IPS-18c (cell line): ENCODE results near the gene TOM1L1.

ENCODE experiments used
- H3K4me3 ChIP-seq: 2 replicates; pipeline ENCODE4 v1.7.0; 2013; ENCODE audit warnings: low read depth, mild to moderate bottlenecking, low read length, moderate library complexity; ENCODE audit not compliant: insufficient read depth
- H3K9me3 ChIP-seq: one replicate; pipeline ENCODE4 v1.6.1; 2013; ENCODE audit warnings: mild to moderate bottlenecking, low read length, moderate library complexity; ENCODE audit not compliant: control insufficient read depth, insufficient read depth

Gene TOM1L1

GRCh38 chr17:54927525-54927924, 26.9 kb downstream of the TOM1L1 start:
- H3K9me3 ChIP-seq, result no peaks in the 10 kb centered on the region
- H3K4me3 ChIP-seq, result no peak overlapping the region

DNA sequence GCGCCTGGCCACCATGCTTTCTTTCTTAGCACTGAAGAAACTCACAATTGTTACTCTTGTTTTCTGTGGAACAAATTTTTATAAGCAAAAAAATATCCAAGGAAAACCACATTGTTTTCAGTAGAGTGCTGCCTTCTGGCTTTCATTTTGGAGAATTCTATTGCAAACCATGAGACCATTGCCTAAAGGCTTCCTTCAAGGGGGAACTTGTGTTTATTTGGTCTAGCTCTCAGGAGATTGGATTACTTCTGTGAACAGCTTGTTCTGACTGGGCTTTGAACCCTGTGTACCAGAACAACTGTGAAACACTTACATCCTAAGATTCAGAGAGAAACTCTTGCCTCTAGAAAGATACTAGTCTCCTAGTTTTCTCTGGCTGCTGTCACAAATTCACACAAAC, 32.1 kb downstream of the TOM1L1 start:
- H3K9me3 ChIP-seq, result no peaks in the 10 kb centered on the region
- H3K4me3 ChIP-seq, result no peak overlapping the region

DNA sequence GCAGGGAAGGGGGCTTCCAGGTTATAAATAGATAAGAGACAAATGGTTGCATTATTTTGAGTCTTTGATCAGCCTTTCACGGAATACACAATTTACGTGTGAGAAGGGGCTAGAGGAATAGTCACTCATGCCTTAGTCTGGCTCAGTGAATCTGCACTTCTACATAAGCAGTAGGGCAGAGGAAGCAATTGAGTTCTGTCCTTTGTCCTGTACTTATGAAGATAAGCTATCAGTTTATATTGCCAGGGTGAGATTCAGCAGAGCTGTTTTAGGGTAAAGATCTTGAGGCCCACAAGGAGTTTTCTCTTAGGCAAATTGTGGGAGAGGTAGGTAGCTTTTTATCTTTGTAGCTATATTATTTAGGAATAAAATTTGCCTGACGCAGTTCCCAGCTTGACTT, 33.3 kb downstream of the TOM1L1 start:
- H3K9me3 ChIP-seq, result no peaks in the 10 kb centered on the region
- no peak overlapping the region for H3K4me3 ChIP-seq

DNA sequence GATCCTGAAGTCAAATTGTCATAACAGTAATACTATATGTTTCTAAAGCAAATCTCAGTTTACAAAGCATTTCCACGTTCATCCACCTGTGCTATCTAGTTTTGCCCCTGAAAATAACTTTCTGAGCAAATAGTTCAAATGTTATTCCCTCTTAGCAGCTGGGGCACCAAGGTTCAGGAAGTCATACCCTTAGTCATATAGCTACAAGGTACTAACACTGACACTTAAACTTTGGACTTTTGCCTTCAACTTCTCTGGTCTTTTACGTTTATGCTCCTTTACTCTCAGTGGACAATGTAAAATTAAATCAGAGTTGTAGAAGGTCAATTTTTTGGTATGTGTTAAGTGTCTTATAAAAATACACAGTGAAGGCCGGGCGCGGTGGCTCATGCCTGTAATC, 34.8 kb downstream of the TOM1L1 start:
- H3K4me3 ChIP-seq, result no peak overlapping the region
- H3K9me3 ChIP-seq, result no peaks in the 10 kb centered on the region

DNA sequence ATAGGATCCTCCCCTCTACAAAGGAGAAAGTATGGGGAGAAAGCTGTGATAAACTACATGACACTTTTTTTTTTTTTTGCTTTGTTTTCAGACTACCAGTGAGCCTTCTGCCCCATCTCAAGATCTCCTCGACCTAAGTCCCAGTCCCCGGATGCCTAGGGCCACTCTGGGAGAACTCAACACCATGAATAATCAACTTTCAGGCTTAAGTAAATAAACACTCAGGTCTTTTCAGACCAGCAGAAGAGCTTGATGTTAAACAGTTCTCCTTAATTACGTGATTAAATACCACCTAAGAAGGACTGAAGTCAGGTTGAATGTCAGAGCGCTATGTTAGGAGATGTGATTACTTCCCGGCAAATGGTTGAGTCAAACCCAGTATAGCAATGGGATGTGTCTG, 36.4 kb downstream of the TOM1L1 start:
- H3K9me3 ChIP-seq, result no peaks in the 10 kb centered on the region
- H3K4me3 ChIP-seq, result no peak overlapping the region

- H3K4me3 ChIP-seq, result no peak overlapping the region
Measured at GRCh38 chr17:54937426-54937825, 36.8 kb downstream of the TOM1L1 start.

DNA sequence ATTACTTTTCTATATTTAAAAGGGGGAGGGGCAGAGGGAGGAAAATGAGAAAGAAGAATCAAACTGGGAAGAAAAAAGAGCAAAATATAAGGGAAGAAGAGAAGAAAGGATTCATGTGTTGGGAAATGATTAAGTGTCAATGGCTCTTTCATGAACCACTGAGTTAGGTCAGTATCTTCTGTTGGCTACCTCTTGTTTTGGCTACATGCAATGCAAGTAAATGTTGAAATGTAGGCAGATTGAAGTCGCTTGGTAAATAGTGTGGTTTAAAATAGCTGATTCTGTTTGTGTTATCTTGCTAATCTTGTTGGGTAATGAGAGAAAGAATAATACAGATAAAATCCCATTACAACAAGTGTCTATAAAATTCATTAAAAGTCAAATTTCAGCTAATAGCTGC, 40.6 kb downstream of the TOM1L1 start:
- no peaks in the 10 kb centered on the region for H3K9me3 ChIP-seq
- H3K4me3 ChIP-seq, result no peak overlapping the region

More at GRCh38 chr17:54937426-54937825, 36.8 kb downstream of the TOM1L1 start:
- no peaks in the 10 kb centered on the region for H3K9me3 ChIP-seq

- Histone ChIP-seq H3K4me3 (no peak overlapping the region), H3K9me3 (no peaks in the 10 kb centered on the region)
Measured at GRCh38 chr17:54944796-54945195, 44.1 kb downstream of the TOM1L1 start.

GRCh38 chr17:54945231-54945630, 44.6 kb downstream of the TOM1L1 start:
- Histone ChIP-seq H3K9me3 (no peaks in the 10 kb centered on the region), H3K4me3 (no peak overlapping the region)

- H3K9me3 ChIP-seq, result no peaks in the 10 kb centered on the region
- no peak overlapping the region for H3K4me3 ChIP-seq
Measured at GRCh38 chr17:54945671-54946070, 45.0 kb downstream of the TOM1L1 start.

DNA sequence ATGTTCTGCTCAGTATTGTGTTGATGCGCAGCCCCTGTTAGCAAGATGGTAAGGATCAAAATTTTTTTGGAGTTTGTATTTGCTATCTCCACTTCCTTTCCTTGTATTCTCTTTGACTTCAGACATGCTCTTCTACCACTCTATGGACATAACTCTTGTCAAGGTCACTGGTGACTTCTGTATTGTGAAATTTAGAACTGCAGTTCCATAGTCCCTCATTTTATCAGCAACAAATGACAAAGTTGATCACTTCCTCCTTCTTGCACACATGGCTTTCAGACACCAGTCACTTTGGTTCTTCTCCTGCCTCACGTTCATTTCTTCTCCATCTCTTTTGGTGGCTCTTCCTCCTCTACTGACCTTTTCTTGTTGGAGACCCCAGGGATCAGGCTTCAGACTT, 46.7 kb downstream of the TOM1L1 start:
- no peaks in the 10 kb centered on the region for H3K9me3 ChIP-seq
- no peak overlapping the region for H3K4me3 ChIP-seq

- H3K9me3 ChIP-seq, result no peaks in the 10 kb centered on the region
- no peak overlapping the region for H3K4me3 ChIP-seq
Measured at GRCh38 chr17:54948380-54948779, 47.7 kb downstream of the TOM1L1 start.

- H3K9me3 ChIP-seq, result no peaks in the 10 kb centered on the region
- H3K4me3 ChIP-seq, result no peak overlapping the region
Measured at GRCh38 chr17:54950116-54950515, 49.5 kb downstream of the TOM1L1 start.

GRCh38 chr17:54951286-54951685, 50.6 kb downstream of the TOM1L1 start:
- Histone ChIP-seq H3K4me3 (no peak overlapping the region), H3K9me3 (no peaks in the 10 kb centered on the region)

DNA sequence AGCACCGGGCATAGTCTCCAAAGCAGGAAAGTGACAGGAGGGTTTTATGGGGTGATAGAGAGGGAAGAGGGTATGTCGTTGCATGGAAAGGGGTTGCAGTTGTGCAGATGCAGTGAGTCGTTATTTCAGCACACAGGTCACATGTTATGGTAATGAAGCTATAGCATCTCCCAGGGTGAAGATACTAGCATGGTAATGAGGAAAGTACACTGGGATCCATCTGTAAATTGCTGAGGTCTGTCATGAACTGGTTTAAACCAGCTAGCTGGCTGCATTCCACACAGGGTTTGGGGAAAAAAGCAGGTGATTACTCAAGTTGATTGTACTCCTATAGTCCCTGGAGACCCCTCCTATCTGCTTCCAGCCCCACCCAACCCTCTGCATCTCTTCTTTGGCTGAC, 56.1 kb downstream of the TOM1L1 start:
- Histone ChIP-seq H3K4me3 (no peak overlapping the region), H3K9me3 (no peaks in the 10 kb centered on the region)

GRCh38 chr17:54967621-54968261, 67.1 kb downstream of the TOM1L1 start:
- H3K4me3 ChIP-seq, result peak overlapping the region; percentile 96
- H3K9me3 ChIP-seq, result no peaks in the 10 kb centered on the region

DNA sequence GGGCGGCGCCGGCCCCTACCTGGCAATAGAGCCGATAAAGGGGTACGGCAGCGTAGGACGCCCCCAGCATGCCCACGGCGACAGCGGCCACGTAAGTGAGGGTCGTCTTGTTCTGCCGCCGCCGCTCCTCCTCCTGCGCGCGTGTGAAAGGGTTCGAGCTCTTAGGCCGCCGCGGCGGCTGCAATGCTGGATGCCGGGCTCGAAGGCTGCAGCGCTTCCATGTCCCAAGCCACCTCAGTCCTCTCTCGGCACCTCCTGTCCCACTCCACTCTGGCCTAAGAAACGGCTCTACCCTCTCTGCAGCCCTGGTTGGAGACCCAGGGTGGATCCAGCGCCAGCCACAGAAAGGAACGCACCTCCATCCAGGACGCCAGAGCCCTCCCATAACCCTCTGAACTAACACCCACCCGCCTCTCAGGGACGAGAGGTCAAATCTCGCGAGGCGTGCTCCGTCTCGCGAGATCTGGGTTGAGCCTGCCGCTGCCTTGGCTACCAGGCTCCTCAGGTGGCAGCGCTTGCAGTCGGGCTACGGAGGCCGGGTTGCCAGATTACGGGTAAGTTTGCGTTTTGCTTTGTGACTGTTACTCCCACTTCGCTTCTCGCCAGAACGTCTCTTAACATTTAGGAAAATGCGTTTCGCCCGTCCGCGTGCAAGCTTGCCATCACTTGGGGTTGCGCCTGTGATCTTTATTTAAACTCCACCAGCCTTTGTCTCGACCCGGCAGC, 67.8 kb downstream of the TOM1L1 start, which contains the start of the genes COX11 and STXBP4:
COX11 (minus strand) TSS at position 393 of the 726 bp plus-strand sequence; CDS start at position 385, 8 bp downstream.
STXBP4 (plus strand) TSS at position 504 of the 726 bp plus-strand sequence. CDS start 17,455 bp downstream, outside the sequence.
- no peaks in the 10 kb centered on the region for H3K9me3 ChIP-seq
- peak within 1 kb of the TSS; percentile 96 for H3K4me3 ChIP-seq

DNA sequence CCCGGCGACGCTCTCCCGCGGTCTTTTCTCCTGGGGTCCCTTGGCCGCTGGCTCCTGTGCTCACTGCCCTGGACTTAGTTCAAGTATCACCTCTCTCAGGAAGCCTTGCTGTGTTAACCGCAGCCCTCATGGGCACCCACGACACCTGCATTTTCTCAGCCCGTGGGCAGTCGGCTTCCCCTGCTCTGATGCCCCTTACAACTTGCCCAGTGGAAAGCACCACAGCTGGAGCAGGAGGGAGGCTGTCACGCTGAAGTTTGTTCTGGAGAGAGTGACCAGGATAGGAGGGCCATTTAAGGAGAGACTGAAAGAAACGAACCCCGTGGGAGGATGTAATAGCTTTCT, 68.3 kb downstream of the TOM1L1 start:
- peak overlapping the region; percentile 96 for H3K4me3 ChIP-seq
- no peaks in the 10 kb centered on the region for H3K9me3 ChIP-seq
